ENCODE results near the gene USP51.

DNA sequence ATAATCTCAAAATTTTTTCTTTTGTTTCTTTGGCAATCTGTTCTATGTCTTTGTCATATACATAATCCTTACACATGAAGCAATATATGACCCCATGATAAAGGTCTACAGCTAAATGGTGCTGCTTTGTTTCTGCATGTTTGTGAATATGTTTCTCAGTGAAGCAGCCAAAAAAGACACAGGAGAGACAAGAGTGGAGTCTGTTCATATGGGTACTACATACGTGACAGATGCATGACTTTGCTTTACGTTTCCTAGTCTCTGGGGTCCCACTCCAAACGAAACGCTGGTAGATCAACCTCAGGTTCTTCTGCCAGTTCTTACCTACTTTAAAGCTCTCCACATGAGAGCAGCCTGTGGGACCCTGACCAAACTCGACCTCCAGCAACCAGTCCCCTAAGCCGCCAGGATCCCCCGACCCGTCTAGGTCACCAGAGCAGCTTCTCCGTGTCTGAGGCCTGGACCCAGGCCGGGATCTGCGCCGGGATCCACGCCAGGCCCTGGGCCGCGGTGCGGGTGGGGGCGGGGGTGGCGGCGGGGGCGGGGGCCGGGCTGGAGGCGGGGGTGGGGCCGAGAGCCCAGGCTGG, 1.5 kb downstream of the USP51 start:
- TF ChIP-seq, protein P1, sequence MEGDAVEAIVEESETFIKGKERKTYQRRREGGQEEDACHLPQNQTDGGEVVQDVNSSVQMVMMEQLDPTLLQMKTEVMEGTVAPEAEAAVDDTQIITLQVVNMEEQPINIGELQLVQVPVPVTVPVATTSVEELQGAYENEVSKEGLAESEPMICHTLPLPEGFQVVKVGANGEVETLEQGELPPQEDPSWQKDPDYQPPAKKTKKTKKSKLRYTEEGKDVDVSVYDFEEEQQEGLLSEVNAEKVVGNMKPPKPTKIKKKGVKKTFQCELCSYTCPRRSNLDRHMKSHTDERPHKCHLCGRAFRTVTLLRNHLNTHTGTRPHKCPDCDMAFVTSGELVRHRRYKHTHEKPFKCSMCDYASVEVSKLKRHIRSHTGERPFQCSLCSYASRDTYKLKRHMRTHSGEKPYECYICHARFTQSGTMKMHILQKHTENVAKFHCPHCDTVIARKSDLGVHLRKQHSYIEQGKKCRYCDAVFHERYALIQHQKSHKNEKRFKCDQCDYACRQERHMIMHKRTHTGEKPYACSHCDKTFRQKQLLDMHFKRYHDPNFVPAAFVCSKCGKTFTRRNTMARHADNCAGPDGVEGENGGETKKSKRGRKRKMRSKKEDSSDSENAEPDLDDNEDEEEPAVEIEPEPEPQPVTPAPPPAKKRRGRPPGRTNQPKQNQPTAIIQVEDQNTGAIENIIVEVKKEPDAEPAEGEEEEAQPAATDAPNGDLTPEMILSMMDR (optimal IDR thresholded peaks at IDR 0.05 in 1 of 3, IDR thresholded peaks at IDR 0.05 in 1 of 3, conservative IDR thresholded peaks at IDR 0.05 in 1 of 3; ENCODE audit: extremely low read depth in 1 of 3, insufficient read depth in 2 of 3, low read length in 3 of 3), result no peak
- TF ChIP-seq EZH2 (IDR thresholded peaks at IDR 0.05; ENCODE audit: low read length), result no peak

Data from keratinocyte (primary cell).